Measurements from ENCODE around the gene SAPCD1. TPM values are rescaled to one million over a fixed set of nuclear protein-coding genes. Genes with fewer than 3 reads are reported as not detected.
A peak's percentile ranks its signal among the peaks of the same experiment; 100 is the strongest.

Gene SAPCD1
- total RNA-seq, 1 experiment from 2014 or later, result 3.2 TPM

DNA sequence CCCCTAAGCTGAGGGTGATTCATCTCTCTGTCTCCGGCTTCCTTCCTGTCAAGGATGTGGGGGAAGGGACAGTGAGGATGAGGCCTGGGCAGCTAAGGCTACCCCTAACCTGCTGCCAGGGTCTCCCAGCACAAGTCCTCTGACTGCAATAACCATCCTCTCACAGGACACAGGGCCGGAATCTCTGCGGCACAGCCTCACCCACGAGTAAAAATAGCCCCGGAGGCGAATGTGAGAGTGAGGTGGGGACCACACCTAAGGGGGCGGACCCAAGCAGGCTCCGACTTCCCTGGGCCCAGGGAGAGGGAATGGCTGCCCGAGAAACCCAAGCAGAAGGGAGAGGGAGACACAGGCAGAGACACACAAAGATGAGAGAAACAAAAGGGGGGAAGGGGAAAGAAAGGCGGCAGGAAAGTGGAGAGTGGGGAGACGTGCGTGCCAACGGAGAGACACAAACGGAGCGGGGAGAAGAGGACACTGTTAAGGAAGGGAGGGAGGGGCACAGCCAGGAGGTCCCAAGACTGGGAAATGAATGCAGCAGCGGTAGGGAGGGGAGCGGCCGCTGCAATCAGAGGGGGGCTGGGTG is 27.5 kb upstream of the SAPCD1 start:
- H3K18ac ChIP-seq (ENCODE audit: insufficient read length, low read depth, low read length), result no peak overlapping the region
- H4K91ac ChIP-seq (ENCODE audit: insufficient read length, low read depth, low read length), result no peak overlapping the region
- no peak overlapping the region for H3K27ac ChIP-seq (ENCODE audit: insufficient read length, low read depth, low read length)
- H3K23me2 ChIP-seq (ENCODE audit: insufficient read length, low read depth, low read length, poor library complexity, severe bottlenecking), result peaks cover 25% of the 10 kb centered on the region
- no peak overlapping the region for H3K23ac ChIP-seq (ENCODE audit: insufficient read length, low read depth, low read length)
- H3K27ac Mint-ChIP-seq, result peak overlapping the region; percentile 66 to 97 (median 96); a peak in 6 of 7 replicates
- H4K8ac ChIP-seq (replicated peaks; ENCODE audit: insufficient read length, low read depth, low read length), result no peak overlapping the region
- H3T11ph ChIP-seq (ENCODE audit: low read length), result no peak overlapping the region
- TF ChIP-seq, protein P1, sequence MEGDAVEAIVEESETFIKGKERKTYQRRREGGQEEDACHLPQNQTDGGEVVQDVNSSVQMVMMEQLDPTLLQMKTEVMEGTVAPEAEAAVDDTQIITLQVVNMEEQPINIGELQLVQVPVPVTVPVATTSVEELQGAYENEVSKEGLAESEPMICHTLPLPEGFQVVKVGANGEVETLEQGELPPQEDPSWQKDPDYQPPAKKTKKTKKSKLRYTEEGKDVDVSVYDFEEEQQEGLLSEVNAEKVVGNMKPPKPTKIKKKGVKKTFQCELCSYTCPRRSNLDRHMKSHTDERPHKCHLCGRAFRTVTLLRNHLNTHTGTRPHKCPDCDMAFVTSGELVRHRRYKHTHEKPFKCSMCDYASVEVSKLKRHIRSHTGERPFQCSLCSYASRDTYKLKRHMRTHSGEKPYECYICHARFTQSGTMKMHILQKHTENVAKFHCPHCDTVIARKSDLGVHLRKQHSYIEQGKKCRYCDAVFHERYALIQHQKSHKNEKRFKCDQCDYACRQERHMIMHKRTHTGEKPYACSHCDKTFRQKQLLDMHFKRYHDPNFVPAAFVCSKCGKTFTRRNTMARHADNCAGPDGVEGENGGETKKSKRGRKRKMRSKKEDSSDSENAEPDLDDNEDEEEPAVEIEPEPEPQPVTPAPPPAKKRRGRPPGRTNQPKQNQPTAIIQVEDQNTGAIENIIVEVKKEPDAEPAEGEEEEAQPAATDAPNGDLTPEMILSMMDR (conservative IDR thresholded peaks at IDR 0.05), result no peak
- H4K20me1 ChIP-seq (ENCODE audit: control insufficient read depth, insufficient read depth, insufficient read length), result no peaks in the 10 kb centered on the region
- no peak overlapping the region for H4K5ac ChIP-seq (ENCODE audit: insufficient read length, low read depth, low read length)
- H3K4me2 ChIP-seq (ENCODE audit: insufficient read depth, insufficient read length, low read length), result peak overlapping the region; percentile 87
- peaks cover 6% of the 10 kb centered on the region; the same call in 1 of the 2 replicates for H3K79me2 ChIP-seq (ENCODE audit: insufficient read depth, low read length)
- DNase-seq, result peak; percentile 83
- no peaks in the 10 kb centered on the region for H3K9me3 ChIP-seq (ENCODE audit: control insufficient read depth, low read depth, low read length)
- no peaks in the 10 kb centered on the region; a peak in 2 of 5 replicates for H3K9me3 Mint-ChIP-seq
- H3K4me1 Mint-ChIP-seq, result peaks cover 51 to 53% of the 10 kb centered on the region in 2 experiments
- no peaks in the 10 kb centered on the region for H3K79me1 ChIP-seq (ENCODE audit: insufficient read depth, low read depth, low read length, poor library complexity, severe bottlenecking)
- H2BK20ac ChIP-seq (ENCODE audit: low read depth, low read length, poor library complexity, severe bottlenecking), result no peak overlapping the region
- no peaks in the 10 kb centered on the region for H3K27me3 ChIP-seq (ENCODE audit: insufficient read depth, low read length)
- H3K9ac ChIP-seq (ENCODE audit: extremely low read depth, insufficient read length, low read length), result peak overlapping the region; percentile 40
- no peaks in the 10 kb centered on the region for H3K27me3 Mint-ChIP-seq (ENCODE audit: low read depth)
- H3K4me1 ChIP-seq (ENCODE audit: insufficient read depth, low read length), result peaks cover 16% of the 10 kb centered on the region
- H2AFZ ChIP-seq (ENCODE audit: low read length), result no peak overlapping the region
- H3K4ac ChIP-seq (ENCODE audit: low read depth, low read length), result no peak overlapping the region
- no peak overlapping the region for H2BK120ac ChIP-seq (ENCODE audit: low read depth, low read length, poor library complexity, severe bottlenecking)
- no peak overlapping the region for H2BK12ac ChIP-seq (ENCODE audit: insufficient read length, low read depth, low read length)
- peaks cover 36 to 41% (median 36%) of the 10 kb centered on the region in 3 experiments for H3K36me3 Mint-ChIP-seq (ENCODE audit: insufficient read depth in 1 of 3, low read depth in 3 of 3)
- H2BK5ac ChIP-seq (ENCODE audit: insufficient read length, low read length), result no peak overlapping the region
- WGBS (ENCODE audit: extremely low coverage, insufficient read length, low lambda C conversion rate), result no CpG with 5 or more reads among the region's 18 CpGs
- no peak overlapping the region for H3K14ac ChIP-seq (ENCODE audit: insufficient read depth, low read length)
- peak overlapping the region; percentile 91 to 98 for H3K4me3 Mint-ChIP-seq
- no peak overlapping the region for H3K56ac ChIP-seq (ENCODE audit: insufficient read length, low read depth, low read length)
- H2AK5ac ChIP-seq (ENCODE audit: insufficient read length, low read length), result no peak overlapping the region
- H2BK15ac ChIP-seq (ENCODE audit: low read depth, low read length), result no peak overlapping the region
